LNCaP clone FGC (cell line): Measurements from ENCODE around the gene D2HGDH.

Experiments
- DNase-seq: peaks from one replicate; pipeline ENCODE4 v3.0.0-alpha.2; 2011; ENCODE audit warnings: low read depth
- H3K4me3 ChIP-seq: 2 replicates; pipeline ENCODE4 v1.5.1; 2011; ENCODE audit warnings: mild to moderate bottlenecking, low read depth, low read length, control low read depth
- CTCF ChIP-seq: IDR thresholded peaks from 2 replicates; pipeline ENCODE4 v1.5.1; 2012; ENCODE audit warnings: mild to moderate bottlenecking; ENCODE audit not compliant: control insufficient read depth, insufficient read depth; ENCODE audit errors: extremely low read depth

The D2HGDH gene

GRCh38 chr2:241811201-241811951, 76.9 kb downstream of the D2HGDH start:
- H3K4me3 ChIP-seq: no peak overlapping the region
- DNase-seq: no peak
- no peak for TF ChIP-seq CTCF

DNA sequence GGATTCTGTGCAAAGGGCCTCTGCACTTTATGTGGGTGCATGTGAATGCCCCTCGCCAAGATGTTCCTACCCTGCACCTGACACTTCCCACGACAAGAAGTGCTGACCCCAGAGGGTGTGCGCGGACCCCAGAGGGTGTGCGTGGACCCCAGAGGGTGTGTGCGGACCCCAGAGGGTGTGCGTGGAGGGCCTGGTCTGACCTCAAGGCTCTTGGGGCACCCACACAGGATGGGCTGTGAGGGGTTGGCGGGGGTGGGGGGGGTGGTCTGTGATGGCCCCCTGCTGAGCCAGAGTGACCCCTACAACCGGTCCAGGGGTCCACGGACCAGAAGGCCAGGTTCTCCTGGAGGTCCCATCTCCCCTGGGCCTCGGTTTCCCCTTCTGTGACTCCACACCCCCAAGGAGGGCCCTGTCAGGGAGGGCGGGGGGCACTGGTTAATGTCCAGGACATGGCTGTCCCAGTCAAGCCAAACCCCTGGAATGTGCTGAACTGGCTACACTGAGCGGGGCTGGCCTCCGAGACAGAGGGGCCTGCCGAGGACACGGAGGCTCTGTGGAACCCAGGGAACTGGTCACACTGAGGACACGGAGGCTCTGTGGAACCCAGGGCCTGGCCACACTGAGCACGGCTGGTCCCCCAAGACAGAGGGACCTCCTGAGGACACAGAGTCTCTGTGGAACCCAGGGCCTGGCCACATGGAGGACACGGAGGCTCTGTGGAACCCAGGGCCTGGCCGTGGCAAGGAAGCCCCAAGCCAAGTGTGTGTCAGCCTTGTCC, 77.7 kb downstream of the D2HGDH start:
- no peak overlapping the region for H3K4me3 ChIP-seq
- DNase-seq: no peak
- TF ChIP-seq CTCF: no peak

DNA sequence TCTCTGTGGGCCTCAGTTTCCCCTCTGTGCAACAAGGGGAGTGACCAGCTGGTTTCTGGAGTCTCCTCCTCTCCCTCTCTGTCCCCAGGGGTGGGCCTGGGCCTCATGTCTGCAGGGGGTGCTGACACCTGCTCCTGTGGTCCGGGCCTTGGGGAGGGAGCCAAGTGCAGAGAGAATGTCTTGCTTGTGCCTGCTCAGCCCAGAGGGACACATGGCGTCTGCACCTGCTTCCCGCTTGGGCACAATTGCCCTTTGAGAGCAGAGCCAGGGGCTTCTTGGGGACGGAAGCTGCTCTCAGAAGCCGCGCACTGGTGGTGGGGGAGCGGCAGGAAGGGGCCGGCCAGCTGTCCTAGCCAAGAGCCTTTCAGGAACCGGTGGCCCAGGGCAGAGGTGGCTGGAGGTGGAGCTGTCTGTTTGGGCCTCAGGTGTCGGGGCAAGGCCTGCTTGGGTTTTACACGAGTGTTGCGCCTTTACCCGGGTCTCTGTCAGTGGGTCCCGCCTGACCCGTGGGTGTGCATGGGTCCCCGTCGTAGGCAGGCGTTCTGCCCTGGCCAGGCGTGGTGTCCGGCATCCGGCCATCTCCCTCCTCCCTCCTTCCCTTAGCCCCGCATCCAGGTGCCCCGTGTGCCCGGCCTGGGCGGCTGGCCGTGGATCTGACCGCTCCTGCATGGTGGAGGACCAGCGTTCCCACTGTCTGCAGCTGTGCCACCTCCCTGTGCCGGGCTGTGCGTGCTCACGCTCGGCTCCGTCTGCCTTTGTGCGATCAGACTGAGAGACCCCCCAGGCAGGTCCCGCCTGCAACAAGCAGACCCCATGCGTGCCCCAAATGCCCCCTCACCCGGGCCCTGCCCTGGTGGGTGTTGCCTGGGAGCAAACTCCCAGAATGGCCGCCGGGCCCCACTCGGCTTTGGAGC, 78.6 kb downstream of the D2HGDH start:
- H3K4me3 ChIP-seq: no peak overlapping the region
- DNase-seq: no peak
- TF ChIP-seq CTCF: no peak

GRCh38 chr2:241813644-241814392, 79.4 kb downstream of the D2HGDH start:
- no peak overlapping the region for H3K4me3 ChIP-seq
- no peak for TF ChIP-seq CTCF
- DNase-seq: no peak

GRCh38 chr2:241814393-241814642, 79.9 kb downstream of the D2HGDH start:
- no peak for DNase-seq
- TF ChIP-seq CTCF: no peak
- H3K4me3 ChIP-seq: no peak overlapping the region
